Suprapubic skin (tissue), 3 donors: ENCODE data around the gene STXBP1.

Experiments used
- POLR2AphosphoS5 ChIP-seq, 3 donors: sonication (generic); formaldehyde crosslinking; IDR thresholded peaks; one replicate each; pipeline ENCODE4 v1.6.1; 2017; ENCODE audit warnings: antibody characterized with exemption in 3 of 3
- TF ChIP-seq, protein P1 (sequence below), 2 donors: fragments of 200-600 bp in 1 of 2; fragments of 450-650 bp in 1 of 2; sonication (generic) in 1 of 2; IDR thresholded peaks; one replicate each; pipeline ENCODE4 v1.5.1; 2016 to 2019; ENCODE audit warnings: antibody characterized with exemption in 2 of 2, mild to moderate bottlenecking in 1 of 2, moderate library complexity in 1 of 2

DNA sequence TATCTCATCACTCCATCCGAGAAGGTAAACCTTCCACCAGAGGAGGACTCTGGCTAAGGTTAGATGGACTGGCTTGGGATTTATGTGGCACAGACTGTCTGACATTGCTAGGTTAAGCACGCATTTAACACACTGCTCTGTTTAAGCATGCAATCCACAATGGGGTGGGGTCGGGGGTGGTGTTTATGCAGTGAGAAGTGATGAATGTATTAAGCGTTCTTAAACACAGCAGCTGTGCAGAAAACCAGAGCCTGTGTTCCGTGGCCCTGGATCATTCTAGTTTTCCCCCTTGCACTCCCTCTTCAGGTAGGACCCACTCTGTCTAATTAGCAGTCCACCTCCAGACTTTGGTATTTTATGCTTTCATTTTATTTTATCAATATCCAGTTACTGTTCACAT, 46.4 kb downstream of the STXBP1 start:
- TF ChIP-seq, protein P1, sequence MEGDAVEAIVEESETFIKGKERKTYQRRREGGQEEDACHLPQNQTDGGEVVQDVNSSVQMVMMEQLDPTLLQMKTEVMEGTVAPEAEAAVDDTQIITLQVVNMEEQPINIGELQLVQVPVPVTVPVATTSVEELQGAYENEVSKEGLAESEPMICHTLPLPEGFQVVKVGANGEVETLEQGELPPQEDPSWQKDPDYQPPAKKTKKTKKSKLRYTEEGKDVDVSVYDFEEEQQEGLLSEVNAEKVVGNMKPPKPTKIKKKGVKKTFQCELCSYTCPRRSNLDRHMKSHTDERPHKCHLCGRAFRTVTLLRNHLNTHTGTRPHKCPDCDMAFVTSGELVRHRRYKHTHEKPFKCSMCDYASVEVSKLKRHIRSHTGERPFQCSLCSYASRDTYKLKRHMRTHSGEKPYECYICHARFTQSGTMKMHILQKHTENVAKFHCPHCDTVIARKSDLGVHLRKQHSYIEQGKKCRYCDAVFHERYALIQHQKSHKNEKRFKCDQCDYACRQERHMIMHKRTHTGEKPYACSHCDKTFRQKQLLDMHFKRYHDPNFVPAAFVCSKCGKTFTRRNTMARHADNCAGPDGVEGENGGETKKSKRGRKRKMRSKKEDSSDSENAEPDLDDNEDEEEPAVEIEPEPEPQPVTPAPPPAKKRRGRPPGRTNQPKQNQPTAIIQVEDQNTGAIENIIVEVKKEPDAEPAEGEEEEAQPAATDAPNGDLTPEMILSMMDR (IDR thresholded peaks at IDR 0.05) = no peak
- TF ChIP-seq POLR2AphosphoS5 (IDR thresholded peaks at IDR 0.05) = no peak
